ENCODE results near the gene ESPNL.

DNA sequence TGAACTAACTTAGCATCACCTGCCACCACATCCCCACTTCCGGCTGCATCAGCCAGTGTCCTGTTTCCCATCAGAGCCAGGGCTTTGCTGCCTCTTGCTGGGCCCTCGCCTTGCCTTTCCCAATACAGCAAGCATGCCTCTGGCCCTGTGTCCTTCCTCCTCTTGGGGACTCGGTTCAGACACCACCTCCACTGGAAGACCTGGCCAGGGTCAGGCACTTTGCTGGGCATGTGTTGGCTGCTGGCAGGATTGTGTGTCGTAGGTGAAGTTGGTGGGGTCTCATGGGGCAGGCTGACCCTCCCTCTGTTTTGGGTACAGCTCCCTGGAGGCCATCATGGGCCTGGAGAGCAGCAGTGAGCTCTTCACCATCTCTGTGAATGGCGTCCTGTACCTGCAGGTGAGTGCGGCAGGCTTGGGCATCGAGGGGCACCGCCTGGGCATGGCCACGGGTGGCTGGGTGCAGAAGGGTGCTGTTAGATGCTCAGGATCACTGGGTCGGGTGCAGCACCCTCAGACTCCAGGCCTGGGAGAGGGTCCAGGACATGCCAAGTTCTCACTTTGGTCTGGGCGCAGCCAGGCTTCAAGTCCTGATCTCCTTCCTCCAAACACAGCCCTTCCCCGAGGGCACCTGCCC, 65.3 kb downstream of the ESPNL start:
- TF ChIP-seq, protein P1, sequence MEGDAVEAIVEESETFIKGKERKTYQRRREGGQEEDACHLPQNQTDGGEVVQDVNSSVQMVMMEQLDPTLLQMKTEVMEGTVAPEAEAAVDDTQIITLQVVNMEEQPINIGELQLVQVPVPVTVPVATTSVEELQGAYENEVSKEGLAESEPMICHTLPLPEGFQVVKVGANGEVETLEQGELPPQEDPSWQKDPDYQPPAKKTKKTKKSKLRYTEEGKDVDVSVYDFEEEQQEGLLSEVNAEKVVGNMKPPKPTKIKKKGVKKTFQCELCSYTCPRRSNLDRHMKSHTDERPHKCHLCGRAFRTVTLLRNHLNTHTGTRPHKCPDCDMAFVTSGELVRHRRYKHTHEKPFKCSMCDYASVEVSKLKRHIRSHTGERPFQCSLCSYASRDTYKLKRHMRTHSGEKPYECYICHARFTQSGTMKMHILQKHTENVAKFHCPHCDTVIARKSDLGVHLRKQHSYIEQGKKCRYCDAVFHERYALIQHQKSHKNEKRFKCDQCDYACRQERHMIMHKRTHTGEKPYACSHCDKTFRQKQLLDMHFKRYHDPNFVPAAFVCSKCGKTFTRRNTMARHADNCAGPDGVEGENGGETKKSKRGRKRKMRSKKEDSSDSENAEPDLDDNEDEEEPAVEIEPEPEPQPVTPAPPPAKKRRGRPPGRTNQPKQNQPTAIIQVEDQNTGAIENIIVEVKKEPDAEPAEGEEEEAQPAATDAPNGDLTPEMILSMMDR (optimal IDR thresholded peaks at IDR 0.05 in 1 of 3, IDR thresholded peaks at IDR 0.05 in 1 of 3, conservative IDR thresholded peaks at IDR 0.05 in 1 of 3; ENCODE audit: extremely low read depth in 1 of 3, insufficient read depth in 2 of 3, low read length in 3 of 3), result no peak
- no peak for TF ChIP-seq EZH2 (IDR thresholded peaks at IDR 0.05; ENCODE audit: low read length)
